Right lobe of liver (tissue), 4 donors: ENCODE measurements around the gene NCOA1.

Source experiments
- CTCF ChIP-seq, 4 donors: fragments of 200-600 bp in 3 of 4; fragments of 450-650 bp in 1 of 4; IDR thresholded peaks; one replicate each; pipeline versions ENCODE4 v1.5.1 to v1.8.0; 2016 to 2022; ENCODE audit warnings: antibody characterized with exemption in 4 of 4, mild to moderate bottlenecking in 2 of 4
- POLR2A ChIP-seq: fragments of 450-650 bp; IDR thresholded peaks from one replicate; pipeline ENCODE4 v1.6.1; 2017; ENCODE audit warnings: antibody characterized with exemption, mild to moderate bottlenecking
- donor health status: DM: no; HTN: no; CAD: no.
- donor health status: DM: no; HTN: no; CAD: no.
- donor health status: DM: no; HTN: yes; CAD: no.

DNA sequence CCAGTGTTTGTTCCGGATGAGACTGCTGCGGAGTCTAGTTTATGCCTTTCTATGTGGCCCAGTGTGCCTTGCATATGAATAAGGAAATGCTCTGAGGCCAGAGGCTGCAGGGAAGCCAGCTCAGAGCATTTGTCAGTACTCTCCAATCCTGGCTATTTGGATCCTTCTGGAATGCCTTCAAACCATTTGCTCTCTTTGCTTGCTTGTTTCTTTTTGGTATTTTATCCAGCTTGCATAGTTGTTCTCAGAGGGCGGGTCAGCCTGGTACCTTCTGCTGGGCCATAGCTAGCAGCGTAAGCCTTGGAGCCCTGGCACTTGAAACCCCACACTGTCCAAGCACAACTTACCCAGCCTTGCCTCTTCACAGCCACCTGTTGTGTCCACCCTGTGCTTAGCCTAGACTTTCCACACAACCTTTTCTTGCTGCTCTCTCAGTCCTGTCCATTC lies 322.7 kb downstream of the NCOA1 start:
- TF ChIP-seq CTCF (IDR thresholded peaks at IDR 0.05) (no peak), POLR2A (no peak)
